ENCODE results near the gene PRAME.

DNA sequence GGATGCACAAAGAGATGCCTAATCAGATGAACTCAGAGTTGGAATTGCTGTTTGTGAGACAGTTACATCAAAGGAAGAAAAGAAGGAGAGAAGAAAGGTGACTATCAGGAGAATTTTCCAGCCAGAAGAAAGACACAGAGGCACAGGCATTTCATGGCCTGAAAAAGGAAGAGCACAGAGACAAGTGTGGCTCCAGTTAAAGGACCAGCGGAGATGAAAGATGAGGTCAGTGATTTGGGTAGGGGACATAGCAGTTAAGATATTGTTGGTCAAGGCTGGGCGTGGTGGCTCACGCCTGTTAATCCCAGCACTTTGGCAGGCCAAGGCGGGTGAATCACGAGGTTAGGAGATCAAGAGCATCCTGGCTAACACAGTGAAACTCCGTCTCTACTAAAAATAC lies 35.6 kb downstream of the PRAME start:
- TF ChIP-seq POLR2A (IDR thresholded peaks at IDR 0.05; ENCODE audit: low read length) (no peak), GATA1 (IDR thresholded peaks at IDR 0.05; ENCODE audit: low read depth, low read length) (no peak)

All from erythroblast (primary cell).